Mammary epithelial cell (primary cell): ENCODE measurements around the gene BCKDHA.

Experiments used
- EZH2 ChIP-seq: IDR thresholded peaks from 2 replicates; pipeline ENCODE4 v1.6.1; 2012; ENCODE audit warnings: low read length, inconsistent platforms, borderline replicate concordance
- TF ChIP-seq, protein P1 (sequence below), 2 donors: IDR thresholded peaks in 1 of 2; conservative IDR thresholded peaks in 1 of 2; 2 replicates each; pipeline ENCODE4 v1.5.1; 2011 to 2012; ENCODE audit warnings: inconsistent platforms in 2 of 2, low read length in 2 of 2, mild to moderate bottlenecking in 2 of 2, control low read depth in 1 of 2, low read depth in 1 of 2; ENCODE audit not compliant: insufficient read depth in 1 of 2; ENCODE audit errors: extremely low read depth in 1 of 2

DNA sequence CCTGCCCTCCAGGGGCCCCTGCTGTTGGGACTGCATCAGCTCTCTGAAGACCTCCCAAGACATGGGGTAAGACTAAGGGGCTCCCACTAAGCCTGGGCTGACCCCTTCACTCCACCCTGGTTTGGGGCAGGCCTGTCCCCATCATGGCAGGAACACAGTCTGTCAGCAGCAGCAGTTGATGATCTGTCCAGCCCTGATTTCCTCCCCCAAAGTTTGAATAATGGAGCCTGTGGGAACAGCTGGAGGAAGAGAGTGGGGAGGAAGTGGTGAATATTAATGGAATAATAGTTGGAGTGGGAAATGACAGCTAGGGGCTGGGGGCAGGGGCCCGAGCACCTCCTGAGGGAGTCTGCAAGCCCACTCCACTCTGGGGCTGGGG lies 30.9 kb downstream of the BCKDHA start:
- TF ChIP-seq, protein P1, sequence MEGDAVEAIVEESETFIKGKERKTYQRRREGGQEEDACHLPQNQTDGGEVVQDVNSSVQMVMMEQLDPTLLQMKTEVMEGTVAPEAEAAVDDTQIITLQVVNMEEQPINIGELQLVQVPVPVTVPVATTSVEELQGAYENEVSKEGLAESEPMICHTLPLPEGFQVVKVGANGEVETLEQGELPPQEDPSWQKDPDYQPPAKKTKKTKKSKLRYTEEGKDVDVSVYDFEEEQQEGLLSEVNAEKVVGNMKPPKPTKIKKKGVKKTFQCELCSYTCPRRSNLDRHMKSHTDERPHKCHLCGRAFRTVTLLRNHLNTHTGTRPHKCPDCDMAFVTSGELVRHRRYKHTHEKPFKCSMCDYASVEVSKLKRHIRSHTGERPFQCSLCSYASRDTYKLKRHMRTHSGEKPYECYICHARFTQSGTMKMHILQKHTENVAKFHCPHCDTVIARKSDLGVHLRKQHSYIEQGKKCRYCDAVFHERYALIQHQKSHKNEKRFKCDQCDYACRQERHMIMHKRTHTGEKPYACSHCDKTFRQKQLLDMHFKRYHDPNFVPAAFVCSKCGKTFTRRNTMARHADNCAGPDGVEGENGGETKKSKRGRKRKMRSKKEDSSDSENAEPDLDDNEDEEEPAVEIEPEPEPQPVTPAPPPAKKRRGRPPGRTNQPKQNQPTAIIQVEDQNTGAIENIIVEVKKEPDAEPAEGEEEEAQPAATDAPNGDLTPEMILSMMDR (conservative IDR thresholded peaks at IDR 0.05 in 1 of 2, IDR thresholded peaks at IDR 0.05 in 1 of 2; ENCODE audit: extremely low read depth in 1 of 2, insufficient read depth in 1 of 2, low read depth in 1 of 2, low read length in 2 of 2) = no peak
- no peak for TF ChIP-seq EZH2
